GM19043 (cell line): ENCODE data around the gene NFIB.

ENCODE experiments used
- ATAC-seq: cut with Tn5 transposase; IDR thresholded peaks from one replicate; pipeline ENCODE4 v1.9.1; 2021; ENCODE audit warnings: low read depth; ENCODE audit not compliant: unreplicated experiment

The NFIB gene

GRCh38 chr9:14307989-14308852 is 5.7 kb downstream of the NFIB start:
- ATAC-seq, result no peak

GRCh38 chr9:14306672-14307660 is 7.0 kb downstream of the NFIB start:
- no peak for ATAC-seq

- no peak for ATAC-seq
These were observed 7.8 kb downstream of the NFIB start for GRCh38 chr9:14306188-14306587.

- ATAC-seq, result no peak
These were observed 9.7 kb downstream of the NFIB start for GRCh38 chr9:14304259-14304658.

GRCh38 chr9:14303521-14303920 is 10.4 kb downstream of the NFIB start:
- no peak for ATAC-seq

GRCh38 chr9:14303100-14303499 is 10.8 kb downstream of the NFIB start:
- no peak for ATAC-seq

GRCh38 chr9:14302405-14302804 is 11.5 kb downstream of the NFIB start:
- no peak for ATAC-seq

GRCh38 chr9:14301583-14302021 is 12.3 kb downstream of the NFIB start:
- no peak for ATAC-seq

GRCh38 chr9:14301006-14301405 is 12.9 kb downstream of the NFIB start:
- no peak for ATAC-seq

GRCh38 chr9:14300588-14300987 is 13.4 kb downstream of the NFIB start:
- no peak for ATAC-seq

- no peak for ATAC-seq
These were observed 13.9 kb downstream of the NFIB start for GRCh38 chr9:14300040-14300439.

GRCh38 chr9:14298601-14299022 is 15.3 kb downstream of the NFIB start:
- ATAC-seq, result no peak

GRCh38 chr9:14296495-14297113 is 17.3 kb downstream of the NFIB start:
- no peak for ATAC-seq

- ATAC-seq, result no peak
These were observed 19.3 kb downstream of the NFIB start for GRCh38 chr9:14294659-14295058.

GRCh38 chr9:14293801-14294200 is 20.1 kb downstream of the NFIB start:
- ATAC-seq, result no peak

GRCh38 chr9:14292181-14292739 is 21.7 kb downstream of the NFIB start:
- ATAC-seq, result no peak

GRCh38 chr9:14289916-14290315 is 24.0 kb downstream of the NFIB start:
- no peak for ATAC-seq

- ATAC-seq, result no peak
These were observed 25.5 kb downstream of the NFIB start for GRCh38 chr9:14288433-14288832.

- no peak for ATAC-seq
These were observed 27.8 kb downstream of the NFIB start for GRCh38 chr9:14286121-14286520.

- no peak for ATAC-seq
These were observed 30.7 kb downstream of the NFIB start for GRCh38 chr9:14283276-14283675.
